ENCODE results near the gene ST8SIA5.

DNA sequence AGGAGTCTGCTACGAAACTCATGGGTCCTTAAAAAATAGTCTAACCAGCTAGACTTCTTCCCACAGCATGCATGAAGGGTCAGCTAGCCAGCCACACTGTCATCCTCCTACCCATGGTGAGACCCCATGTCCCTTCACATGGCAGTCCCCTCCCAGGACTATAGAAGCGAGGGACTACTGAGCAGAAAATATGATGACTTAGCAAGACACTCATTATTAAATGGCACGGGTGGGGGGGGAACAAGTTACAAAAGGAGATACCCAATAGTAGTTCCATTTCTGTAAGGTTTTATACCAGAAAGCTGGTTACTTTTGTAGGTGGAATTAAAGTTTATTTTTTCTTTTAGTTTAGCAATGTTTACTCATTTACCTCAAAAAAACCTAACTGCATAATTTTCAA is 31.5 kb downstream of the ST8SIA5 start:
- TF ChIP-seq, protein P1, sequence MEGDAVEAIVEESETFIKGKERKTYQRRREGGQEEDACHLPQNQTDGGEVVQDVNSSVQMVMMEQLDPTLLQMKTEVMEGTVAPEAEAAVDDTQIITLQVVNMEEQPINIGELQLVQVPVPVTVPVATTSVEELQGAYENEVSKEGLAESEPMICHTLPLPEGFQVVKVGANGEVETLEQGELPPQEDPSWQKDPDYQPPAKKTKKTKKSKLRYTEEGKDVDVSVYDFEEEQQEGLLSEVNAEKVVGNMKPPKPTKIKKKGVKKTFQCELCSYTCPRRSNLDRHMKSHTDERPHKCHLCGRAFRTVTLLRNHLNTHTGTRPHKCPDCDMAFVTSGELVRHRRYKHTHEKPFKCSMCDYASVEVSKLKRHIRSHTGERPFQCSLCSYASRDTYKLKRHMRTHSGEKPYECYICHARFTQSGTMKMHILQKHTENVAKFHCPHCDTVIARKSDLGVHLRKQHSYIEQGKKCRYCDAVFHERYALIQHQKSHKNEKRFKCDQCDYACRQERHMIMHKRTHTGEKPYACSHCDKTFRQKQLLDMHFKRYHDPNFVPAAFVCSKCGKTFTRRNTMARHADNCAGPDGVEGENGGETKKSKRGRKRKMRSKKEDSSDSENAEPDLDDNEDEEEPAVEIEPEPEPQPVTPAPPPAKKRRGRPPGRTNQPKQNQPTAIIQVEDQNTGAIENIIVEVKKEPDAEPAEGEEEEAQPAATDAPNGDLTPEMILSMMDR (IDR thresholded peaks at IDR 0.05; ENCODE audit: low read depth, low read length, poor library complexity, severe bottlenecking), result no peak
- TF ChIP-seq EZH2phosphoT487 (IDR thresholded peaks at IDR 0.05; ENCODE audit: borderline replicate concordance, low read length), result no peak
